ENCODE results near the gene RPS19BP1. TPM values are rescaled to one million over a fixed set of nuclear protein-coding genes. Genes with fewer than 3 reads are reported as not detected.

Gene RPS19BP1
- total RNA-seq, 2 donors from 2014 or later = 65.5 to 70.3 TPM

GRCh38 chr22:39545386-39546365 lies 13.1 kb upstream of the RPS19BP1 start:
- Mint-ChIP-seq H3K4me1 (peaks cover 7% of the 10 kb centered on the region), H3K9me3 (no peaks in the 10 kb centered on the region), H3K4me3 (no peak overlapping the region), H3K36me3 (ENCODE audit: low read depth) (no peaks in the 10 kb centered on the region), H3K27ac (no peak overlapping the region), H3K27me3 (ENCODE audit: insufficient read depth) (peaks cover 57% of the 10 kb centered on the region)
- H3K4me1 ChIP-seq (ENCODE audit: control insufficient read depth, insufficient read depth, low read length) = no peaks in the 10 kb centered on the region
- H3K27me3 ChIP-seq (ENCODE audit: control insufficient read depth, insufficient read depth, low read length, poor library complexity, severe bottlenecking) = peaks cover 46% of the 10 kb centered on the region
- H3K4me3 ChIP-seq (ENCODE audit: low read length) = no peak overlapping the region
- no peak for TF ChIP-seq CTCF (conservative IDR thresholded peaks at IDR 0.05)
- peak; percentile 95 for DNase-seq
- H3K9me3 ChIP-seq (ENCODE audit: control insufficient read depth, low read length) = no peaks in the 10 kb centered on the region
- H3K27ac ChIP-seq (ENCODE audit: low read depth, low read length) = no peak overlapping the region
- no peak overlapping the region for H3K9ac ChIP-seq (ENCODE audit: extremely low read depth, low read length, poor library complexity, severe bottlenecking)
- no peaks in the 10 kb centered on the region for H3K36me3 ChIP-seq (ENCODE audit: control insufficient read depth, insufficient read depth, low read length)
- WGBS, 2 experiments (ENCODE audit: insufficient coverage in 1 of 2, insufficient read length in 1 of 2) = 42 to 59% methylated on average over 7 to 39 of the region's 39 CpGs

- 42 to 81% methylated on average over 3 to 11 of the region's 11 CpGs for WGBS, 2 experiments (ENCODE audit: insufficient coverage in 1 of 2, insufficient read length in 1 of 2)
- H3K27me3 Mint-ChIP-seq (ENCODE audit: insufficient read depth) = peaks cover 45% of the 10 kb centered on the region
- Histone ChIP-seq H3K27me3 (ENCODE audit: control insufficient read depth, insufficient read depth, low read length, poor library complexity, severe bottlenecking) (peaks cover 34% of the 10 kb centered on the region), H3K27ac (ENCODE audit: low read depth, low read length) (no peak overlapping the region), H3K9ac (ENCODE audit: extremely low read depth, low read length, poor library complexity, severe bottlenecking) (no peak overlapping the region), H3K4me1 (ENCODE audit: control insufficient read depth, insufficient read depth, low read length) (no peaks in the 10 kb centered on the region), H3K36me3 (ENCODE audit: control insufficient read depth, insufficient read depth, low read length) (no peaks in the 10 kb centered on the region), H3K9me3 (ENCODE audit: control insufficient read depth, low read length) (no peaks in the 10 kb centered on the region), H3K4me3 (ENCODE audit: low read length) (no peak overlapping the region)
- no peaks in the 10 kb centered on the region for H3K36me3 Mint-ChIP-seq (ENCODE audit: low read depth)
- H3K4me1 Mint-ChIP-seq = peaks cover 7% of the 10 kb centered on the region
- no peak overlapping the region for H3K27ac Mint-ChIP-seq
- H3K9me3 Mint-ChIP-seq = no peaks in the 10 kb centered on the region
- peak; percentile 78 for TF ChIP-seq CTCF (conservative IDR thresholded peaks at IDR 0.05)
- peak; percentile 87 for DNase-seq
- no peak overlapping the region for H3K4me3 Mint-ChIP-seq
Observed at GRCh38 chr22:39543095-39543494, 10.5 kb upstream of the RPS19BP1 start.

GRCh38 chr22:39537975-39538374 lies 5.4 kb upstream of the RPS19BP1 start:
- Histone ChIP-seq H3K4me1 (ENCODE audit: control insufficient read depth, insufficient read depth, low read length) (peaks cover 12% of the 10 kb centered on the region), H3K9me3 (ENCODE audit: control insufficient read depth, low read length) (no peaks in the 10 kb centered on the region), H3K27me3 (ENCODE audit: control insufficient read depth, insufficient read depth, low read length, poor library complexity, severe bottlenecking) (no peaks in the 10 kb centered on the region), H3K36me3 (ENCODE audit: control insufficient read depth, insufficient read depth, low read length) (no peaks in the 10 kb centered on the region), H3K27ac (ENCODE audit: low read depth, low read length) (no peak overlapping the region), H3K9ac (ENCODE audit: extremely low read depth, low read length, poor library complexity, severe bottlenecking) (no peak overlapping the region), H3K4me3 (ENCODE audit: low read length) (no peak overlapping the region)
- peaks cover 6% of the 10 kb centered on the region for H3K27me3 Mint-ChIP-seq (ENCODE audit: insufficient read depth)
- H3K27ac Mint-ChIP-seq = no peak overlapping the region
- no peaks in the 10 kb centered on the region for H3K9me3 Mint-ChIP-seq
- 83% methylated on average over 1 of the region's 2 CpGs; no CpG with 5 or more reads in 1 of the 2 experiments for WGBS, 2 experiments (ENCODE audit: insufficient coverage in 1 of 2, insufficient read length in 1 of 2)
- peaks cover 12% of the 10 kb centered on the region for H3K4me1 Mint-ChIP-seq
- no peak overlapping the region for H3K4me3 Mint-ChIP-seq
- no peak for TF ChIP-seq CTCF (conservative IDR thresholded peaks at IDR 0.05)
- H3K36me3 Mint-ChIP-seq (ENCODE audit: low read depth) = no peaks in the 10 kb centered on the region
- no peak for DNase-seq
